ENCODE results near the gene ALKBH3. TPM values are rescaled to one million over a fixed set of nuclear protein-coding genes. Genes with fewer than 3 reads are reported as not detected.

Gene ALKBH3
- total RNA-seq, 2 experiments from 2014 or later, result 37.8 to 43.6 TPM

GRCh38 chr11:43920598-43921419 is 40.2 kb downstream of the ALKBH3 start:
- ATAC-seq (ENCODE audit: low read depth), result no peak
- Mint-ChIP-seq H3K4me1 (peaks cover 4% of the 10 kb centered on the region), H3K27me3 (no peaks in the 10 kb centered on the region), H3K4me3 (no peak overlapping the region), H3K9me3 (no peaks in the 10 kb centered on the region), H3K36me3 (peaks cover 20% of the 10 kb centered on the region), H3K27ac (no peak overlapping the region)
- POLR2A ChIA-PET, result no interaction called here
- no peak for DNase-seq

GRCh38 chr11:43921561-43922294 is 41.1 kb downstream of the ALKBH3 start:
- peaks cover 20% of the 10 kb centered on the region for H3K36me3 Mint-ChIP-seq
- H3K27me3 Mint-ChIP-seq, result no peaks in the 10 kb centered on the region
- POLR2A ChIA-PET, result no interaction called here
- H3K27ac Mint-ChIP-seq, result no peak overlapping the region
- no peak for DNase-seq
- H3K9me3 Mint-ChIP-seq, result no peaks in the 10 kb centered on the region
- peaks cover 4% of the 10 kb centered on the region for H3K4me1 Mint-ChIP-seq
- ATAC-seq (ENCODE audit: low read depth), result no peak
- no peak overlapping the region for H3K4me3 Mint-ChIP-seq

- POLR2A ChIA-PET, result no interaction called here
- Mint-ChIP-seq H3K9me3 (no peaks in the 10 kb centered on the region), H3K27ac (no peak overlapping the region), H3K36me3 (peaks cover 20% of the 10 kb centered on the region), H3K4me3 (no peak overlapping the region), H3K4me1 (peaks cover 4% of the 10 kb centered on the region), H3K27me3 (no peaks in the 10 kb centered on the region)
- ATAC-seq (ENCODE audit: low read depth) (no peak), DNase-seq (no peak)
Measured at GRCh38 chr11:43922295-43922648, 41.6 kb downstream of the ALKBH3 start.

DNA sequence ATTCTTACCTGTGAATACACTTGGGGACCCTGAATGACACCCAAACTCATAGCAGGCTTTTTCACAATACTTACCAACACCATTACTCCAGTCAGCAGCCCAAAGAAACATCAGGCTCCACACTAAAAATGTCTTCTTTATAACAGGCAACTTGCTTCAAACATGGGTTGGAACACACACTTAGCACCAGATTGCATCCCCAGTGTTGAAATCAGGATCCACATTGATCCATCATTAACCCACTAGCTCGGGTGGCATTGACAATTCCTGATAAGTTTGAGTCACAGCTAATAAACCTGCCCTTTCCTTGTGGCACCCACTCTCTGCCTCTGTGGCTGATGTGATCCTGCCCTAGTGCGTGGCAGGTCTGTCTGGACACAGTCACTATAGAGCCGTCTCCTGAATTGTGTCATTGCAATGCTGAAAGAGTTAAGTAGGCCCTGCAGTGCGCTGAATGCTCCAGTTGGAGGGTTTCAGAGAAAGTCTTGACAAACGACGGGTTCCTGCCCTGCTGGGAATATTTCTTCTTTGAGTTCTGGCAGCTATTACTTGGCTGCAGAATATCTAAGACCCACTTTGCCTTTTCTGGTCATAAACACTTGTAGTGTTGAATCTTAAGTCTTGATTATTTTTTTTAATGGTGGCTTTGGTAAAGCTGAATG is 42.2 kb downstream of the ALKBH3 start:
- POLR2A ChIA-PET, result no interaction called here
- no peak overlapping the region for H3K27ac Mint-ChIP-seq
- H3K27me3 Mint-ChIP-seq, result no peaks in the 10 kb centered on the region
- peaks cover 4% of the 10 kb centered on the region for H3K4me1 Mint-ChIP-seq
- H3K36me3 Mint-ChIP-seq, result peaks cover 20% of the 10 kb centered on the region
- no peak for DNase-seq
- no peak for ATAC-seq (ENCODE audit: low read depth)
- H3K9me3 Mint-ChIP-seq, result no peaks in the 10 kb centered on the region
- H3K4me3 Mint-ChIP-seq, result no peak overlapping the region

- Mint-ChIP-seq H3K9me3 (no peaks in the 10 kb centered on the region), H3K4me1 (peaks cover 4% of the 10 kb centered on the region), H3K27me3 (no peaks in the 10 kb centered on the region), H3K4me3 (no peak overlapping the region), H3K27ac (no peak overlapping the region), H3K36me3 (peaks cover 16% of the 10 kb centered on the region)
- no peak for DNase-seq
- POLR2A ChIA-PET, result no interaction called here
- ATAC-seq (ENCODE audit: low read depth), result no peak
Measured at GRCh38 chr11:43923406-43924111, 42.9 kb downstream of the ALKBH3 start.

DNA sequence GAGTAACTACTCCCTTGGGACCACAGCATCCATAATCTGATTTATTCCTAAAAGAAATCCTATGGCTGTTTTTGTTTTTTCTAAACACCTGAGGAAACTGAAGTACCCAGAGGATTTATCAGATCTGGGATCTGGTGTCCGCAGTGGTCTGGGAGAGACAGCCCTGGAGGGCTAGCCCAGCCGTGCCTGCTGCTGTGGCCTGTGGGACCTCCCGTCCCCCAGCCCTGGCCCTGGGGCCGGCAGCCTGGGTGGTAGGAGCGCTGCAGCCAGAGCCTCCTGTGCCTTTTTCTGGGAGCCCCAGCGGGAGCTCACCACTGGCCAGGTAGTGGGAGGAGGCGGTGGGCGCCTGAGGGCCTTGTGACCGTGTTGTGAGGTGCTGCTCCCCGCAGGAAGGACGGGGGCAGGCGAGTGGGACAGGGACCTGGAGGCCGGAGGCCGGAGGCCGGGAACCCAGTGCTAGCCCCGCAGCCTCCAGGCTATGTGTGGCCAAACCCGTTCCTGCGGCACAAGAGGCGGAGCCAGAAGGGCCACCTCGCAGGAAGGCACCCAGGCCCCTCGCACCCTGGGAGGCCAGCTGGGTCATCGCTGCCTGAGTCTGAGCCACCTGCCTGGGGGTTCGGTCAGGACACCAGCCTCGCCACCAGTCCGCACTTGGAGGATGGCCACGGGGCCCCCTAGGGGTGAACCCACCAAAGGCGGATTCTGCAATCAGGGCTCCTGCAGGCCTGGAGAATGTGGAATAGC is 43.7 kb downstream of the ALKBH3 start:
- H3K4me1 Mint-ChIP-seq, result peaks cover 4% of the 10 kb centered on the region
- POLR2A ChIA-PET, result no interaction called here
- H3K27me3 Mint-ChIP-seq, result no peaks in the 10 kb centered on the region
- no peaks in the 10 kb centered on the region for H3K9me3 Mint-ChIP-seq
- H3K27ac Mint-ChIP-seq, result no peak overlapping the region
- no peak overlapping the region for H3K4me3 Mint-ChIP-seq
- ATAC-seq (ENCODE audit: low read depth) (no peak), DNase-seq (no peak)
- peaks cover 12% of the 10 kb centered on the region for H3K36me3 Mint-ChIP-seq

DNA sequence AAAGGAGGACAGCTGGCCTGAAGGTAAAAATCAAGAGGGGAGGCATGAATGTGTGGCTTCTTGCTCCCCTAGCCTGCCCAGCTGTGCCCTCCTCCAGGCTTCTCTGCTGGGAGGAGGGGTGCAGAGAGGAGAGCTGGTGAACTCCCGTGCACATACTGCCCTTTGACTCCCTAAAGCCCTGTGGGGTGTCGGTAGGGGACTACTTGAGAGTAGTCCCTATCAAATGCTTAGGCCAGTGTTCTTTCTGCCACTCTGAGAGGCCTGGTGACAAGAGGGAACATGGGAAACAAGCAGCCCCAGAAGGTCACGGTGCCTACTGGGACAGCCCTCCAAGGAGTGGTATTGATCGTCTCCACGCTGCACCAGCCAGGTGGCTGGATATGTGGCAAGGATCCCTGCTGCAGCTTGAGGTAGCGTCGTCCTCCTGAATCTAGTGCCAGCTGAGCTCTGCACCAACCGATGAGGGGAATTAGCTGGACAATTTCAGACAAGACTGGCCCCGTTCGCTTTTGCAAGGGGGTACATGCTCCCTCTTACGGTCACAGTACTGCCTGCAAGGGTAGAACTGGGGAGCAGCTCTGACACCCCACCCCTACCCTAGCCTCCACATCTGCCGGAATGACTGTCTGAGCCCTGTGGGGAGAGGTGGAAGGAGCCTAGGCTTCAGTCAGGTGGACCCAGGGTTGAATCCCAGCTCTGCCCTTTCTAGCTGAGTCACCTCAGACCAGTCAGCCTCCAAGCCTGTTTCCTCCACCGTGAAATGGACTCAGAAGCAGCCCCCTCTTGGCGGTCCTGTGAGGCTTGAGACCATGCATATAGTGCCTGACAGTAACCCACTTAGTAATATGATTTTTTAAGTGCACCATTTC is 44.7 kb downstream of the ALKBH3 start:
- Mint-ChIP-seq H3K4me3 (no peak overlapping the region), H3K4me1 (peaks cover 4% of the 10 kb centered on the region), H3K27me3 (no peaks in the 10 kb centered on the region), H3K36me3 (peaks cover 7% of the 10 kb centered on the region), H3K27ac (no peak overlapping the region), H3K9me3 (no peaks in the 10 kb centered on the region)
- DNase-seq (no peak), ATAC-seq (ENCODE audit: low read depth) (no peak)
- POLR2A ChIA-PET, result no interaction called here

- H3K4me3 Mint-ChIP-seq, result no peak overlapping the region
- no peaks in the 10 kb centered on the region for H3K27me3 Mint-ChIP-seq
- POLR2A ChIA-PET, result no interaction called here
- DNase-seq (no peak), ATAC-seq (ENCODE audit: low read depth) (no peak)
- peaks cover 6% of the 10 kb centered on the region for H3K4me1 Mint-ChIP-seq
- peaks cover 2% of the 10 kb centered on the region for H3K36me3 Mint-ChIP-seq
- H3K9me3 Mint-ChIP-seq, result no peaks in the 10 kb centered on the region
- no peak overlapping the region for H3K27ac Mint-ChIP-seq
Measured at GRCh38 chr11:43925932-43926505, 45.4 kb downstream of the ALKBH3 start.

DNA sequence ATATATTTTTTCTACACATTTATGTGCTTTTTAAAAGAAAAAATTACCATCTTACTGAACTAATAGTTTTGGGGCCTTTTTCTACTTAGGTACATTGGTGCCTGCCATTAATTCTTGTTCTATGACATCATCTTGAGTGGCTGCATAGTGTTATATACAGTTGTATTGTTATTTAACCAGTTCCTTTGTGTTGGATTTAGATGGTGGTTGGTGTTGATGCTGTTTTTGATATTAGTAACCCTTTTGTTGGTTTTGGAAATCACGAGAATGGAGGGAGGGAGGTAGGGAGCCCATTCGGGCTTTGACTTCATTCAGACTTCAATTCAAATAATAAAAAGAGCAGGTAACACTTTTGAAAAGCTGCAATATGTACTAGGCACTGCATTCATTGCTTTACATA is 46.4 kb downstream of the ALKBH3 start:
- no peaks in the 10 kb centered on the region for H3K27me3 Mint-ChIP-seq
- peaks cover 5% of the 10 kb centered on the region for H3K4me1 Mint-ChIP-seq
- no peak for DNase-seq
- H3K36me3 Mint-ChIP-seq, result no peaks in the 10 kb centered on the region
- no peak for ATAC-seq (ENCODE audit: low read depth)
- H3K4me3 Mint-ChIP-seq, result no peak overlapping the region
- no peak overlapping the region for H3K27ac Mint-ChIP-seq
- H3K9me3 Mint-ChIP-seq, result no peaks in the 10 kb centered on the region
- POLR2A ChIA-PET, result no interaction called here

- no peaks in the 10 kb centered on the region for H3K27me3 Mint-ChIP-seq
- no peak overlapping the region for H3K27ac Mint-ChIP-seq
- H3K36me3 Mint-ChIP-seq, result no peaks in the 10 kb centered on the region
- DNase-seq (no peak), ATAC-seq (ENCODE audit: low read depth) (no peak)
- no peak overlapping the region for H3K4me3 Mint-ChIP-seq
- POLR2A ChIA-PET, result interaction anchor here (0.8 kb wide), 1 partner anchor 15 kb away, joined by 3 read pairs; the partner anchor contains the start of gene C11orf96
- no peaks in the 10 kb centered on the region for H3K9me3 Mint-ChIP-seq
- peaks cover 5% of the 10 kb centered on the region for H3K4me1 Mint-ChIP-seq
Measured at GRCh38 chr11:43927925-43928707, 47.5 kb downstream of the ALKBH3 start.

- DNase-seq (no peak), ATAC-seq (ENCODE audit: low read depth) (no peak)
- no peaks in the 10 kb centered on the region for H3K36me3 Mint-ChIP-seq
- no peaks in the 10 kb centered on the region for H3K9me3 Mint-ChIP-seq
- H3K4me1 Mint-ChIP-seq, result peaks cover 5% of the 10 kb centered on the region
- H3K27ac Mint-ChIP-seq, result no peak overlapping the region
- no peak overlapping the region for H3K4me3 Mint-ChIP-seq
- no peaks in the 10 kb centered on the region for H3K27me3 Mint-ChIP-seq
- POLR2A ChIA-PET, result no interaction called here
Measured at GRCh38 chr11:43928721-43929120, 48.1 kb downstream of the ALKBH3 start.
